Activated naive CD8-positive, alpha-beta T cell treated with anti-CD3 and anti-CD28 coated beads for 36 hours (primary cell): Measurements from ENCODE around the gene AAK1. TPM values are rescaled to one million over a fixed set of nuclear protein-coding genes. Genes with fewer than 3 reads are reported as not detected.

ENCODE experiments used
- DNase-seq: peaks from one replicate; pipeline ENCODE4 v3.0.0; 2021
- H3K27ac Mint-ChIP-seq: one replicate; pipeline ENCODE4 v1.8.0; 2022; ENCODE audit warnings: mild to moderate bottlenecking, moderate library complexity, mixed read lengths
- H3K27me3 Mint-ChIP-seq: one replicate; pipeline ENCODE4 v1.8.0; 2022; ENCODE audit warnings: mild to moderate bottlenecking, mixed read lengths
- H3K36me3 Mint-ChIP-seq: one replicate; pipeline ENCODE4 v1.8.0; 2021; ENCODE audit warnings: mild to moderate bottlenecking, mixed read lengths
- H3K4me1 Mint-ChIP-seq: one replicate; pipeline ENCODE4 v1.8.0; 2021; ENCODE audit warnings: mixed read lengths
- H3K4me3 Mint-ChIP-seq: one replicate; pipeline ENCODE4 v1.8.0; 2022; ENCODE audit warnings: mild to moderate bottlenecking, moderate library complexity, mixed read lengths
- H3K9me3 Mint-ChIP-seq: one replicate; pipeline ENCODE4 v1.8.0; 2022; ENCODE audit warnings: mixed read lengths
- total RNA-seq, 2 experiments: library from RNA; stranded (reverse); gene quantifications; one replicate each; pipeline ENCODE4 v1.2.3, GENCODE V29; 2021

Gene AAK1
- total RNA-seq, 2 experiments from 2014 or later, result 78.3 to 85.4 TPM

- peaks cover 29% of the 10 kb centered on the region for H3K4me1 Mint-ChIP-seq
- H3K4me3 Mint-ChIP-seq, result no peak overlapping the region
- H3K9me3 Mint-ChIP-seq, result peaks cover 9% of the 10 kb centered on the region
- peak overlapping the region; percentile 50 for H3K27ac Mint-ChIP-seq
- H3K36me3 Mint-ChIP-seq, result peaks cover 39% of the 10 kb centered on the region
- DNase-seq, result no peak
- H3K27me3 Mint-ChIP-seq, result no peaks in the 10 kb centered on the region
These were observed 95.4 kb downstream of the AAK1 start for GRCh38 chr2:69547984-69548715.

DNA sequence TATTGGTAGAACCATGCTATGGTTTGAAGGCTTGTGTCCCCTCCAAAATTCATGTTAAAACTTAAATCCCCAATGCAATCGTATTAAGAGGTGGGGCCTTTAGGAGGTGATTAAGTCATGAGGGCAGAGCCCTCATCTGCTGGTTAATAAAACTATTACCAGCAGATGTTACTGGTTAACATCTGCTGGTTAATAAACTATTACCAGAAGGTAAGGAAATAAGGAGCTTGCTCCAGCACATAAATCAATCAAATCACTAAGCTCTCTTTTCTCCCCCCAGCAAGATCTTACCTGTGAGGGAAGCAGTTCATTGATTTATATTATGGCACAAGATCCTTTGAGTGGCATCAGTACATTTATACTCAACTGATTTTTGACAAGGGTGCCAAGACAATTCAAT is 96.9 kb downstream of the AAK1 start:
- Mint-ChIP-seq H3K4me1 (peaks cover 29% of the 10 kb centered on the region), H3K27me3 (no peaks in the 10 kb centered on the region), H3K9me3 (peaks cover 9% of the 10 kb centered on the region), H3K4me3 (no peak overlapping the region), H3K27ac (no peak overlapping the region), H3K36me3 (peaks cover 37% of the 10 kb centered on the region)
- no peak for DNase-seq

- DNase-seq, result no peak
- Mint-ChIP-seq H3K27me3 (no peaks in the 10 kb centered on the region), H3K9me3 (peaks cover 9% of the 10 kb centered on the region), H3K36me3 (peaks cover 35% of the 10 kb centered on the region), H3K4me1 (peaks cover 24% of the 10 kb centered on the region), H3K27ac (peak overlapping the region; percentile 2), H3K4me3 (no peak overlapping the region)
These were observed 98.0 kb downstream of the AAK1 start for GRCh38 chr2:69545477-69545932.

DNA sequence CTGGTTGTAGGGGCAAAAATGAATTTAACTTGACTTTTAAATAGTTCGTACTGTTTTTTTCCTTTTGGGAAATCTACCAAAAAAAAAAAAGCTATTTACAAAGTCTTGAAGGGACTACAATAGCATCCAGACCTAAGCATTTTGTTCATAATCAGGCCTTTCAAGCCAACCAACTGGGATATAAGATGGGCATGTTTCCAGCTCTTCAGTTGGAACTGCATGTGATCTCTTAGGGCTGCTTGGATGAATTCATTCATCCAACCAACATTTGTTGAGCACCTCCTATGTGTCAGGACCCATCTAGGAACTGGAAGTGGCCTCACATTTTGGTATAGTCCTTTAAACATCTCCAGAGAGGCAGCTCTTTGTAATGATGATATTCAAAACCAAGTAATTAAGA is 98.6 kb downstream of the AAK1 start:
- H3K4me1 Mint-ChIP-seq, result peaks cover 24% of the 10 kb centered on the region
- H3K27me3 Mint-ChIP-seq, result no peaks in the 10 kb centered on the region
- H3K36me3 Mint-ChIP-seq, result peaks cover 35% of the 10 kb centered on the region
- no peak overlapping the region for H3K4me3 Mint-ChIP-seq
- DNase-seq, result no peak
- no peak overlapping the region for H3K27ac Mint-ChIP-seq
- H3K9me3 Mint-ChIP-seq, result peaks cover 9% of the 10 kb centered on the region

- Mint-ChIP-seq H3K27ac (no peak overlapping the region), H3K36me3 (peaks cover 44% of the 10 kb centered on the region), H3K9me3 (peaks cover 3% of the 10 kb centered on the region), H3K4me1 (peaks cover 16% of the 10 kb centered on the region), H3K4me3 (no peak overlapping the region), H3K27me3 (no peaks in the 10 kb centered on the region)
- DNase-seq, result no peak
These were observed 104.0 kb downstream of the AAK1 start for GRCh38 chr2:69539549-69539908.

GRCh38 chr2:69538872-69539548 is 104.5 kb downstream of the AAK1 start:
- Mint-ChIP-seq H3K27ac (no peak overlapping the region), H3K4me3 (no peak overlapping the region)
- no peak for DNase-seq

GRCh38 chr2:69538249-69538648 is 105.3 kb downstream of the AAK1 start:
- no peaks in the 10 kb centered on the region for H3K27me3 Mint-ChIP-seq
- DNase-seq, result no peak
- H3K36me3 Mint-ChIP-seq, result peaks cover 55% of the 10 kb centered on the region
- peaks cover 9% of the 10 kb centered on the region for H3K9me3 Mint-ChIP-seq
- H3K4me3 Mint-ChIP-seq, result no peak overlapping the region
- no peak overlapping the region for H3K27ac Mint-ChIP-seq
- H3K4me1 Mint-ChIP-seq, result peaks cover 13% of the 10 kb centered on the region

More at GRCh38 chr2:69538872-69539548, 104.5 kb downstream of the AAK1 start:
- Mint-ChIP-seq H3K9me3 (peaks cover 6% of the 10 kb centered on the region), H3K36me3 (peaks cover 48% of the 10 kb centered on the region), H3K4me1 (peaks cover 13% of the 10 kb centered on the region), H3K27me3 (no peaks in the 10 kb centered on the region)

DNA sequence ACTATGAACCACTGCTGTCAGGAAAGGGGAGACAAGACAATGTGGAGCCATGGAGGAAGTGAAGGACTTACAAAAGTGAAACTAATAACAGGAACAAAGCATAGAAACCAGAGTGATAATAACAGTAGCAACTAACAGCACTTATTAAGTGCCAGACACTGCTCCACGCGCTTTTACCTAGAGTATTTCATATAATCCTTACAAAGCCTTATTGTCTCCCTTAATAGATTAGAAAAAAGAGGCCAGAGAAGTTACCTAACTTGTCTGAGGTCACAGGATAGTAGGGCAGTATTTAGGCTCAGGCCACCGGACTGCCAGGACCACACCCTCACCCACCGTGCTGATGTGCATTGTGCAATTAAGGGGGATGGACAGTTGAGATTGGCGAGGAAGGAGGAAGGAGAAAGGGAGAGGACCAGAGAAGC is 107.7 kb downstream of the AAK1 start:
- Mint-ChIP-seq H3K27ac (peak overlapping the region; percentile 46), H3K27me3 (no peaks in the 10 kb centered on the region), H3K4me3 (no peak overlapping the region), H3K36me3 (peaks cover 65% of the 10 kb centered on the region), H3K9me3 (peaks cover 9% of the 10 kb centered on the region), H3K4me1 (peaks cover 16% of the 10 kb centered on the region)
- DNase-seq, result no peak

DNA sequence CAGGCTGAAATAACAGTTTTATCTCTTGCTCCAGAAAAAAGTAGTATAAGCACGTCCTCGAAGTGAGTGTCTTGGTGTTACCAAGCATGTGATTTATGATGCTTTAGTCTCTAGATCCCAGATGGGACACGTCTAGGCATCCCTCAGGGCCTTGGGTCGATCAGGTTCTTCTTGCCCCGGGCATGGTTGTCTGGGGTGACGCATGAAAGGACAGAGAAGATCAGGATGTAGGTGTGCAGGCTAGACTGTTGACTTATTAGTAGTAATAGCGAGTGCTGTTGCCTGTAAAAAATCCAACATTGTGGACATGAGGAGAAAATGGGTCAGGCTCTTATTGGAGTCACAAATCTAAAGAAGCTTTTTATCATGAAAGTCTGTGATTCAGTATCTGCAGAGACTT is 112.4 kb downstream of the AAK1 start:
- H3K9me3 Mint-ChIP-seq, result peaks cover 9% of the 10 kb centered on the region
- DNase-seq, result no peak
- H3K4me3 Mint-ChIP-seq, result no peak overlapping the region
- H3K36me3 Mint-ChIP-seq, result peaks cover 50% of the 10 kb centered on the region
- H3K27me3 Mint-ChIP-seq, result no peaks in the 10 kb centered on the region
- peaks cover 10% of the 10 kb centered on the region for H3K4me1 Mint-ChIP-seq
- peak overlapping the region; percentile 1 for H3K27ac Mint-ChIP-seq

DNA sequence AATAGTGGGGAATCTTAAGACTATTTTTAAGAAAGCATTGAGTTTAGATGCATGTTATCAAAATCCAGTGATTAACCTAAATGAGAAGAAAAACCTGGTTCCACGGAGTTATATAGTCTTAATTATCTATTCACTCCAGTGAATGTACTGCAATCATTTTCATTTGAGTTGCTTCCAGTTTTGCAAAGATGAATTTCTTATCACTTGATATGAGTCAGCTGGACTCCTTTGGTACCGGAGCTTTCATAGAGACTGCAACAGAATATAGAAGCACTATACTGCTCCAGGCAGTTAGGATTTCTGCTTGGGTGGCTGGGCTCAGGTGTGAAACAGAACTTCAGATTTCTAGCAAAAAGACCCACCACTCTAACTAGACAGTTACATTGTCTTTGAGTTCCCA is 114.1 kb downstream of the AAK1 start:
- H3K27ac Mint-ChIP-seq, result no peak overlapping the region

GRCh38 chr2:69525261-69525660 is 118.3 kb downstream of the AAK1 start:
- no peak for DNase-seq
- Mint-ChIP-seq H3K27ac (peak overlapping the region; percentile 39), H3K9me3 (no peaks in the 10 kb centered on the region), H3K36me3 (peaks cover 24% of the 10 kb centered on the region), H3K4me3 (no peak overlapping the region), H3K27me3 (no peaks in the 10 kb centered on the region), H3K4me1 (peaks cover 3% of the 10 kb centered on the region)

More for the DNA sequence above, 114.1 kb downstream of the AAK1 start:
- H3K36me3 Mint-ChIP-seq, result peaks cover 33% of the 10 kb centered on the region
- H3K27me3 Mint-ChIP-seq, result no peaks in the 10 kb centered on the region
- peaks cover 6% of the 10 kb centered on the region for H3K4me1 Mint-ChIP-seq
- no peak for DNase-seq
- peaks cover 6% of the 10 kb centered on the region for H3K9me3 Mint-ChIP-seq
- no peak overlapping the region for H3K4me3 Mint-ChIP-seq

DNA sequence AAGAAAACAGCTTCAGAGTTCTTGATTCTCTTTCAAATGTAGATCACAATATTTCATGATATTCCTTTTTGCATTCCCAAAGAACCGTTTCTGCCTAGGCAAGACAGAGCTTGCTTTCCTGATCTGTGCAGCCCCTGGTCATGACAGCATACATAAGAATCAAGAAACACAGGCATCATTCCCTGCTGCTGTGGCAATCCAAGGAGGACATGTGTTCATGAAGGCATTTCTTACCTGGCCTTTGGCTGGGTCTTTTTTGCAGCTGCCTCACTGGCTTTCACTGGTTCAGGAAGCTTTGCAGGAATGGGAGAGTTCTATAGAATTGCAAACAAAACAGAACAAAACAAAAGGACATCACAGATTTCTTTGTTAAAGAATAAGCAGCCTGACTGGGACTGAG is 118.7 kb downstream of the AAK1 start:
- Mint-ChIP-seq H3K9me3 (no peaks in the 10 kb centered on the region), H3K4me3 (no peak overlapping the region), H3K36me3 (peaks cover 24% of the 10 kb centered on the region), H3K27ac (peak overlapping the region; percentile 39), H3K4me1 (peaks cover 3% of the 10 kb centered on the region), H3K27me3 (no peaks in the 10 kb centered on the region)
- no peak for DNase-seq

DNA sequence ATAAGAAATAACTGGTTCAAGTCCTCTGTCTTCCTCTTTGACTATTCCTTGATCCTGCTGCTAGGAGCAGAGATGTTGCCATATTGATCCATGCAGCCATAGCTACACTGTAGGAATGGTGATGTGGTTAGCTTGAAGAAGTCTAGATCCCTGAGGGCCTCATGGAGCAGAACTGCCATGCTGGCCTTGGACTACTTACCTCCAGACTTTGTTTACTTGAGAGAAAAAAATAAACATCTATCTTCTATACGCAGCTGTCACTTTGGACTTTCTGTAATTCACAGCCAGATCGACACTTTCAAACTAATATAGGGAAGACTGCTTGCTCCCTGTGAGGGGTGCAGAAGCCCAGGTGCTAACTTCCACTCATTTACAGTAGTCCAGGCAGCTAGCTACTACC is 121.8 kb downstream of the AAK1 start:
- Mint-ChIP-seq H3K4me1 (no peaks in the 10 kb centered on the region), H3K36me3 (peaks cover 28% of the 10 kb centered on the region), H3K27me3 (no peaks in the 10 kb centered on the region), H3K27ac (no peak overlapping the region), H3K4me3 (no peak overlapping the region), H3K9me3 (no peaks in the 10 kb centered on the region)
- no peak for DNase-seq

DNA sequence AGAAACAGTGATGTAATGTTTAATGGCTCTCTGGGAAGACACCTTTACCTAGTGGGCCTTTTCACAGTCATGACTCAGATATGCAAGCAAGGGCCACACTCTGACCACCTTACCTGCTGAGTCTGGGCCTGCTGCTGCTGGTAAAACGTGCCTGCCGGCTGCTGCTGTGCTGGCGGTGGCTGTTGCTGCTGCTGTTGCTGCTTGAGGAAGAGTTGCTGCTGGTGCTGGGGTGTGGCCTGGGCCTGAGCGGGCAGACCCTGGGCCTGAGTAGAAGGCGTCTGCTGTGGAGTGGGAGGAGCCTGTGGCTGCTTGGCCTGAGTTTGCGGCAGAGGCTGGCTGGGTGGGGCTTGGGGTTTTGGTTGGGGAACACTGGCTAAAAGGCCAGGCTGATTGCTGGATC is 124.7 kb downstream of the AAK1 start:
- no peak for DNase-seq
- Mint-ChIP-seq H3K27me3 (no peaks in the 10 kb centered on the region), H3K4me3 (no peak overlapping the region), H3K9me3 (no peaks in the 10 kb centered on the region), H3K27ac (no peak overlapping the region), H3K4me1 (no peaks in the 10 kb centered on the region), H3K36me3 (peaks cover 31% of the 10 kb centered on the region)

DNA sequence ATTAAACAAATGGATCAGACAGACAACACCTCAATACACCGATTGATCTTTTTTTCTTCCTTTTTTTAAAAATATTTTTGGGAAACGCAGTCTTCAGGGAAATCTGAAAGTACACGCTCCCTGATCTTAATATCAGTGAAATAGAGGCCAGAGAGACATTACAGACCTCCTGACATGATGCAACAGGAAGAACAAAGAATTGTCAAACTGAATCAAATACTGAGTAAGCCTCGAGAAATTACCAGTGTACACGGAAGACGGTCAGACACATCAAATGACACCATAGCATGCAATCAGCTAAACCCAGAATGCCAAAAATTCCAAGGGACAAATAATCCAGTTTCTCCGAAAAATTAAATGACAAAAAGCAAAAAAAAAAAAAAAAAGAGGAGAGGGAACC is 126.1 kb downstream of the AAK1 start:
- H3K36me3 Mint-ChIP-seq, result peaks cover 42% of the 10 kb centered on the region
- H3K4me1 Mint-ChIP-seq, result no peaks in the 10 kb centered on the region
- H3K27me3 Mint-ChIP-seq, result no peaks in the 10 kb centered on the region
- no peak overlapping the region for H3K4me3 Mint-ChIP-seq
- DNase-seq, result no peak
- no peak overlapping the region for H3K27ac Mint-ChIP-seq
- no peaks in the 10 kb centered on the region for H3K9me3 Mint-ChIP-seq

GRCh38 chr2:69514819-69515218 is 128.7 kb downstream of the AAK1 start:
- H3K27me3 Mint-ChIP-seq, result no peaks in the 10 kb centered on the region
- H3K36me3 Mint-ChIP-seq, result peaks cover 54% of the 10 kb centered on the region
- no peak for DNase-seq
- H3K4me3 Mint-ChIP-seq, result no peak overlapping the region
- peaks cover 5% of the 10 kb centered on the region for H3K9me3 Mint-ChIP-seq
- no peak overlapping the region for H3K27ac Mint-ChIP-seq
- H3K4me1 Mint-ChIP-seq, result peaks cover 2% of the 10 kb centered on the region
